ENCODE measurements around the gene CLBA1. TPM values are rescaled to one million over a fixed set of nuclear protein-coding genes. Genes with fewer than 3 reads are reported as not detected.

Gene CLBA1
- total RNA-seq, 4 donors from 2014 or later, result 1.4 to 7.9 (median 3.6) TPM

GRCh38 chr14:105034315-105035039 lies 48.9 kb downstream of the CLBA1 start:
- TF ChIP-seq, protein P1, sequence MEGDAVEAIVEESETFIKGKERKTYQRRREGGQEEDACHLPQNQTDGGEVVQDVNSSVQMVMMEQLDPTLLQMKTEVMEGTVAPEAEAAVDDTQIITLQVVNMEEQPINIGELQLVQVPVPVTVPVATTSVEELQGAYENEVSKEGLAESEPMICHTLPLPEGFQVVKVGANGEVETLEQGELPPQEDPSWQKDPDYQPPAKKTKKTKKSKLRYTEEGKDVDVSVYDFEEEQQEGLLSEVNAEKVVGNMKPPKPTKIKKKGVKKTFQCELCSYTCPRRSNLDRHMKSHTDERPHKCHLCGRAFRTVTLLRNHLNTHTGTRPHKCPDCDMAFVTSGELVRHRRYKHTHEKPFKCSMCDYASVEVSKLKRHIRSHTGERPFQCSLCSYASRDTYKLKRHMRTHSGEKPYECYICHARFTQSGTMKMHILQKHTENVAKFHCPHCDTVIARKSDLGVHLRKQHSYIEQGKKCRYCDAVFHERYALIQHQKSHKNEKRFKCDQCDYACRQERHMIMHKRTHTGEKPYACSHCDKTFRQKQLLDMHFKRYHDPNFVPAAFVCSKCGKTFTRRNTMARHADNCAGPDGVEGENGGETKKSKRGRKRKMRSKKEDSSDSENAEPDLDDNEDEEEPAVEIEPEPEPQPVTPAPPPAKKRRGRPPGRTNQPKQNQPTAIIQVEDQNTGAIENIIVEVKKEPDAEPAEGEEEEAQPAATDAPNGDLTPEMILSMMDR (IDR thresholded peaks at IDR 0.05; ENCODE audit: low read depth), result no peak

GRCh38 chr14:105039458-105040205 lies 54.0 kb downstream of the CLBA1 start:
- TF ChIP-seq, protein P1 (IDR thresholded peaks at IDR 0.05; ENCODE audit: low read depth), result no peak

GRCh38 chr14:105041841-105042765 lies 56.5 kb downstream of the CLBA1 start:
- TF ChIP-seq, protein P1 (IDR thresholded peaks at IDR 0.05; ENCODE audit: low read depth), result no peak

DNA sequence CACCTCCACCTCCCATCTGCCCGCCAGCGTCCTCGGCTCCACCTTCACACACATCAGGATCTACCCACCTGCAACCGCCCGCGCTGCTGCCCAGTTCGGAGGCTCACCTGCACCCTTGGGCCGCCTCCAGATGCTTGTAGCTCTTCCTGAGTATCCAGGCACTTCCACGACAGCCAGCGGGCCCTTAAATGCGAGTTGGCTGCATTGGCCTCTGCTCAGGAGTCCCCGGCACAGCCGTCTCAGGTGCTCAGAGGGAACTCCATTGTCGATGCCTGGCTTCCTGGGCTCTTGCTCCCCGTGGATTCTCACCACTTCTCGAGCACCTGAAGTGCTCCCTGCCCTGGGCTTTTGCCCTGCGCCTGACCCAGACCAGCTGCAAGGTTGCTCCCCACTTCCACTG lies 57.2 kb downstream of the CLBA1 start:
- TF ChIP-seq, protein P1 (IDR thresholded peaks at IDR 0.05; ENCODE audit: low read depth), result no peak

DNA sequence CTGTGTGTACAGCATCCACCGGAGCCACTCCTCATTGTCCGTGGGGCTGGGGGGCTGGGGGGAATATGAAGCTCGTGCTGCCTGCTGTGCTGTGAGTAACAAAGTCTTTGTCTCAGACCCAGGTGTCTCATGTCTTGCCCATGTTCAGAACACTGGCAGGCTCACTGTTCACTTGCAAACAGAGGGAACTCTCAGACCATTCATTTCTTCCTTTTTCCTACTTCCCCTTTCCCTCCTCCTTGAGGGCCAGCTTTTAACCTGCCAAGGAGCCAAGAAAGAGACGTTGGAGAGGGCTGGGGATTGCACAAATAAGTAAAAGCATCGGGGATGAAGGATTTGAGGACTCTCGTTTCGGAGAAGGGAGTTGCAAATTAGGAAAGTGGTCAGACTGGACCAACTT lies 58.1 kb downstream of the CLBA1 start:
- TF ChIP-seq, protein P1 (IDR thresholded peaks at IDR 0.05; ENCODE audit: low read depth), result no peak

Other genes starting within 250 kb of the CLBA1 start
- 100 to 1,000 TPM in 3 of 4 donors, 10 to 100 TPM in 1; 65.4 to 232 (median 169) TPM for gene SIVA1, start 232.6 kb upstream of the CLBA1 start, total RNA-seq
- 100 to 1,000 TPM in 3 of 4 donors, 10 to 100 TPM in 1; 70.9 to 264 (median 110) TPM for gene AKT1, start 190.0 kb upstream of the CLBA1 start, total RNA-seq
- 10 to 100 TPM in 1 of 4 donors, 1 to 10 TPM in 3; 1.5 to 18.1 (median 3.1) TPM for gene ZBTB42, start 184.7 kb upstream of the CLBA1 start, total RNA-seq
- gene CEP170B, start 120.5 kb upstream of the CLBA1 start, total RNA-seq, result 10 to 100 TPM in 2 of 4 donors, 1 to 10 TPM in 2; 5.6 to 23.9 (median 9.3) TPM
- 1 to 10 TPM in 1 of 4 donors, under 1 TPM in 1, not detected in 2; under 0.01 to 1.3 TPM for gene PLD4, start 60.9 kb upstream of the CLBA1 start, total RNA-seq
- gene AHNAK2, start 7.4 kb upstream of the CLBA1 start, total RNA-seq, result 10 to 100 TPM; 36.9 to 77.5 (median 43.9) TPM
- gene CDCA4, start 35.3 kb downstream of the CLBA1 start, total RNA-seq, result 1 to 10 TPM; 4.0 to 6.6 (median 6.3) TPM
- 1 to 10 TPM; 1.3 to 5.5 (median 3.3) TPM for gene GPR132, start 79.6 kb downstream of the CLBA1 start, total RNA-seq
- gene JAG2, start 183.0 kb downstream of the CLBA1 start, total RNA-seq, result 10 to 100 TPM in 1 of 4 donors, 1 to 10 TPM in 3; 2.5 to 16.2 (median 4.9) TPM
- gene NUDT14, start 195.5 kb downstream of the CLBA1 start, total RNA-seq, result 10 to 100 TPM in 2 of 4 donors, 1 to 10 TPM in 2; 8.0 to 20.2 (median 13.2) TPM

Measured in subcutaneous adipose tissue (tissue), 4 donors.